Activated B cell treated with CpG ODN at 0.5 μM for 24 hours (primary cell): ENCODE data around the gene MCRIP2. TPM values are rescaled to one million over a fixed set of nuclear protein-coding genes. Genes with fewer than 3 reads are reported as not detected.
A peak's percentile ranks its signal among the peaks of the same experiment; 100 is the strongest.

Experiments
- ATAC-seq: fragments of 200-7000 bp; cut with Tn5 transposase; one replicate; pipeline ENCODE4 v1.10.0; 2021; ENCODE audit warnings: low read depth, mild to moderate bottlenecking, moderate library complexity
- CTCF ChIA-PET: fragments of 350-600 bp; sonication (Branson Sonifier 250); formaldehyde crosslinking; loops from one replicate; lab custom pipeline; 2021; ENCODE audit warnings: antibody characterized with exemption; lab: Charles Lee
- POLR2A ChIA-PET: fragments of 350-600 bp; sonication (Branson Sonifier 250); formaldehyde crosslinking; loops from one replicate; lab custom pipeline; 2021; ENCODE audit warnings: antibody characterized with exemption; lab: Charles Lee
- DNase-seq: peaks from one replicate; pipeline ENCODE4 v3.0.0; 2022
- H3K27ac Mint-ChIP-seq: one replicate; pipeline ENCODE4 v1.8.0; 2020; ENCODE audit warnings: mixed read lengths
- H3K27me3 Mint-ChIP-seq: one replicate; pipeline ENCODE4 v1.8.0; 2021; ENCODE audit warnings: mixed read lengths
- H3K36me3 Mint-ChIP-seq: one replicate; pipeline ENCODE4 v1.8.0; 2021; ENCODE audit warnings: low read depth, mixed read lengths
- H3K4me1 Mint-ChIP-seq: one replicate; pipeline ENCODE4 v1.8.0; 2021; ENCODE audit warnings: mixed read lengths
- H3K4me3 Mint-ChIP-seq: one replicate; pipeline ENCODE4 v1.8.0; 2020; ENCODE audit warnings: mild to moderate bottlenecking, mixed read lengths
- H3K9me3 Mint-ChIP-seq: one replicate; pipeline ENCODE4 v1.8.0; 2020; ENCODE audit warnings: mixed read lengths
- CTCF ChIP-seq: fragments of 200-600 bp; IDR thresholded peaks from one replicate; pipeline ENCODE4 v1.8.0; 2022; ENCODE audit warnings: antibody characterized with exemption, mild to moderate bottlenecking
- intact Hi-C: fragments of 100-400 bp; cut with micrococcal nuclease; formaldehyde crosslinking; loops from one replicate; pipeline ENCODE4 v1.15.1; 2024
- total RNA-seq: library from RNA; stranded (reverse); gene quantifications from 2 replicates; pipeline ENCODE4 v1.2.3, GENCODE V29; 2022

MCRIP2 gene
- total RNA-seq, 1 donor from 2014 or later, result 38.9 TPM

- ChIA-PET CTCF (no interaction called here), POLR2A (no interaction called here)
- H3K9me3 Mint-ChIP-seq, result no peaks in the 10 kb centered on the region
- DNase-seq, result no peak
- H3K4me1 Mint-ChIP-seq, result peaks cover 36% of the 10 kb centered on the region
- peaks cover 6% of the 10 kb centered on the region for H3K36me3 Mint-ChIP-seq
- peak overlapping the region; percentile 53 for H3K27ac Mint-ChIP-seq
- no peaks in the 10 kb centered on the region for H3K27me3 Mint-ChIP-seq
- TF ChIP-seq CTCF, result no peak
- intact Hi-C loops, result no loop called here
- peak overlapping the region; percentile 11 for H3K4me3 Mint-ChIP-seq
- ATAC-seq, result no peak
Measured at GRCh38 chr16:638836-639235, 2.8 kb upstream of the MCRIP2 start.

- intact Hi-C loops, result no loop called here
- no peak overlapping the region for H3K27ac Mint-ChIP-seq
Measured at GRCh38 chr16:640614-641013, 1.0 kb upstream of the MCRIP2 start.

GRCh38 chr16:642189-643049 is 791 bp downstream of the MCRIP2 start:
- DNase-seq, result peak; percentile 44
- intact Hi-C loops, result no loop called here

More at GRCh38 chr16:640614-641013, 1.0 kb upstream of the MCRIP2 start:
- Mint-ChIP-seq H3K27me3 (no peaks in the 10 kb centered on the region), H3K4me1 (peaks cover 38% of the 10 kb centered on the region), H3K36me3 (peaks cover 6% of the 10 kb centered on the region), H3K4me3 (peak overlapping the region; percentile 4), H3K9me3 (no peaks in the 10 kb centered on the region)
- DNase-seq (no peak), ATAC-seq (no peak)
- CTCF ChIA-PET, result no interaction called here
- POLR2A ChIA-PET, result interaction anchor here (0.7 to 1.1 kb wide), 3 partner anchors 19 to 239 kb away, joined by 5 to 9 read pairs (median 6); partner anchors contain the start of gene DECR2
- TF ChIP-seq CTCF, result no peak

GRCh38 chr16:643050-643368 is 1.4 kb downstream of the MCRIP2 start:
- intact Hi-C loops, result no loop called here
- peak overlapping the region; percentile 46 for H3K27ac Mint-ChIP-seq
- ChIA-PET POLR2A (interaction anchor here (1.0 to 1.2 kb wide), 2 partner anchors 78 to 116 kb away, joined by 3 read pairs; partner anchors contain the start of genes ANTKMT and CAPN15), CTCF (no interaction called here)
- no peaks in the 10 kb centered on the region for H3K27me3 Mint-ChIP-seq
- H3K4me1 Mint-ChIP-seq, result peaks cover 35% of the 10 kb centered on the region
- H3K36me3 Mint-ChIP-seq, result no peaks in the 10 kb centered on the region
- ATAC-seq (no peak), DNase-seq (no peak)
- peak overlapping the region; percentile 71 for H3K4me3 Mint-ChIP-seq
- TF ChIP-seq CTCF, result no peak
- H3K9me3 Mint-ChIP-seq, result no peaks in the 10 kb centered on the region

More at GRCh38 chr16:642189-643049, 791 bp downstream of the MCRIP2 start:
- Mint-ChIP-seq H3K9me3 (no peaks in the 10 kb centered on the region), H3K27ac (peak overlapping the region; percentile 46), H3K36me3 (no peaks in the 10 kb centered on the region), H3K4me3 (peak overlapping the region; percentile 71), H3K27me3 (no peaks in the 10 kb centered on the region), H3K4me1 (peaks cover 37% of the 10 kb centered on the region)
- ChIA-PET POLR2A (interaction anchor here (1.0 to 1.2 kb wide), 2 partner anchors 79 to 115 kb away, joined by 3 read pairs; partner anchors contain the start of genes ANTKMT and CAPN15), CTCF (no interaction called here)
- ATAC-seq, result peak; percentile 35
- TF ChIP-seq CTCF, result no peak

GRCh38 chr16:644556-644955 is 2.9 kb downstream of the MCRIP2 start:
- H3K27ac Mint-ChIP-seq, result no peak overlapping the region
- POLR2A ChIA-PET, result no interaction called here
- no peak overlapping the region for H3K4me3 Mint-ChIP-seq

More at GRCh38 chr16:644556-644955, 2.9 kb downstream of the MCRIP2 start:
- ATAC-seq (no peak), DNase-seq (no peak)
- H3K9me3 Mint-ChIP-seq, result no peaks in the 10 kb centered on the region
- no peak for TF ChIP-seq CTCF
- intact Hi-C loops, result no loop called here
- peaks cover 32% of the 10 kb centered on the region for H3K4me1 Mint-ChIP-seq
- H3K36me3 Mint-ChIP-seq, result no peaks in the 10 kb centered on the region
- CTCF ChIA-PET, result no interaction called here
- H3K27me3 Mint-ChIP-seq, result no peaks in the 10 kb centered on the region
